GM12801 (cell line): ENCODE data around the gene PDAP1.

Experiments
- TF ChIP-seq, protein P1 (sequence below): IDR thresholded peaks from one replicate; pipeline ENCODE4 v1.5.1; 2011; ENCODE audit warnings: control low read depth; ENCODE audit not compliant: insufficient read length; ENCODE audit errors: extremely low read depth

PDAP1 gene

GRCh38 chr7:99392659-99393354, 15.6 kb downstream of the PDAP1 start:
- TF ChIP-seq, protein P1, sequence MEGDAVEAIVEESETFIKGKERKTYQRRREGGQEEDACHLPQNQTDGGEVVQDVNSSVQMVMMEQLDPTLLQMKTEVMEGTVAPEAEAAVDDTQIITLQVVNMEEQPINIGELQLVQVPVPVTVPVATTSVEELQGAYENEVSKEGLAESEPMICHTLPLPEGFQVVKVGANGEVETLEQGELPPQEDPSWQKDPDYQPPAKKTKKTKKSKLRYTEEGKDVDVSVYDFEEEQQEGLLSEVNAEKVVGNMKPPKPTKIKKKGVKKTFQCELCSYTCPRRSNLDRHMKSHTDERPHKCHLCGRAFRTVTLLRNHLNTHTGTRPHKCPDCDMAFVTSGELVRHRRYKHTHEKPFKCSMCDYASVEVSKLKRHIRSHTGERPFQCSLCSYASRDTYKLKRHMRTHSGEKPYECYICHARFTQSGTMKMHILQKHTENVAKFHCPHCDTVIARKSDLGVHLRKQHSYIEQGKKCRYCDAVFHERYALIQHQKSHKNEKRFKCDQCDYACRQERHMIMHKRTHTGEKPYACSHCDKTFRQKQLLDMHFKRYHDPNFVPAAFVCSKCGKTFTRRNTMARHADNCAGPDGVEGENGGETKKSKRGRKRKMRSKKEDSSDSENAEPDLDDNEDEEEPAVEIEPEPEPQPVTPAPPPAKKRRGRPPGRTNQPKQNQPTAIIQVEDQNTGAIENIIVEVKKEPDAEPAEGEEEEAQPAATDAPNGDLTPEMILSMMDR, result no peak

DNA sequence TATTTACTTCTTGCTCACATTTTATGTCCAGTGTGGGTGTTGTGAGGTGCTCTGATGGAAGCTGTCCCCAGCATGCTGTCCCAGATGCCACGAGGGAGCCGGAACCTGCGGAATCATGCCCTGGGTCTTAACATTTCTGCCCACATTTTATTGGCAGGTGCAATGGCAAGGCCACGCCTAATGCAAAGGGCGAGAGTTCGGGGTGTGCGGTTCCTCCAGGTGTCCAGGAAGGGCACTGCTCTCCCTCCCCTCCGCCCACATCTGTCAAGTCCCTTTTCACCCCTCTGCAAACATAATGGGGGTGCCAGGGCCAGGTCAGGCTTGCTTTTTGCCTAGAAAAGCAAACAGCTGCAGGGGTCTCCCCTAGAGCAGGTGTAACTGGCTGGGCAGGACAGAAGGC, 16.4 kb downstream of the PDAP1 start:
- TF ChIP-seq, protein P1, result no peak

DNA sequence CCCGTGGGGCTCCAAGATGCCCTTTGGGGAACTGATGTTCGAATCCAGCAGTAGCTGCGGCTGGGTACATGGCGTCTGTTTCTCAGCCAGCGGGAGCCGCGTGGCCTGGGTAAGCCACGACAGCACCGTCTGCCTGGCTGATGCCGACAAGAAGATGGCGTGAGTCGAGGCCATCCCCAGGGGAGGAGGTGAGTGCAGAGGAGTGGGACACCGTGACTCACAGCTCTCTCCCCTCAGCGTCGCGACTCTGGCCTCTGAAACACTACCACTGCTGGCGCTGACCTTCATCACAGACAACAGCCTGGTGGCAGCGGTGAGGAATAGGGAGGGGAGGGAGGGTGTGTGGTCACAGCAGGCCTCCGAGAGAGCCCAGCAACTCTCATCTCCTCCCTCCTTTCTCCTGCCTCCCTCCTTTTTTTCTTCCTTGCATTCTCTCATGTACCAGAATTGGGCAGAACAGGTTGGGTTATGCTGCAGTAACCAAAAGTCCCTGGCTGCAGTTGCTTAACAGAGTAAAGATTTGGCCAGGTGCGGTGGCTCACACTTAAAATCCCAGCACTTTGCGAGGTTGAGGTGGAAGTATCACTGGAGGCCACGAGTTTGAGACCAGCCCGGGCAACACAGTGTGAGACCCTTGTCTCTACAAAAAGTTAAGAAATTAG, 17.3 kb downstream of the PDAP1 start:
- TF ChIP-seq, protein P1, result no peak

DNA sequence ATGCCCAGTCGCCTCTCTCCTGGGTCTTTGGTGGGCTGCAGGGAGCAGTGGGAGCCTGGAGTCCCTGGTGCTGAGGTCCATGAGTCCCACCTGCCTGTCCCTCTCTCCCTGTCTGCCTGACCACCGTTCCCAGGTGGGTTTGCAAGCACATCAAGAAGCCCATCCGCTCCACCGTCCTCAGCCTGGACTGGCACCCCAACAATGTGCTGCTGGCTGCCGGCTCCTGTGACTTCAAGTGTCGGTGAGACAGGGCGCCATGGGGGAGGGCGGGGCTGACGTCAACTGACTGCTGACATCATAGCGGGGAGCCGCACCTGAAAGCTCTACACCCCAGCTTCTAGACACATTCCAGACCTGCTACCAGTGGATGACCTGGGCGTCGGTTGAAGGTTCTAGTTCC, 18.6 kb downstream of the PDAP1 start:
- TF ChIP-seq, protein P1, result no peak

DNA sequence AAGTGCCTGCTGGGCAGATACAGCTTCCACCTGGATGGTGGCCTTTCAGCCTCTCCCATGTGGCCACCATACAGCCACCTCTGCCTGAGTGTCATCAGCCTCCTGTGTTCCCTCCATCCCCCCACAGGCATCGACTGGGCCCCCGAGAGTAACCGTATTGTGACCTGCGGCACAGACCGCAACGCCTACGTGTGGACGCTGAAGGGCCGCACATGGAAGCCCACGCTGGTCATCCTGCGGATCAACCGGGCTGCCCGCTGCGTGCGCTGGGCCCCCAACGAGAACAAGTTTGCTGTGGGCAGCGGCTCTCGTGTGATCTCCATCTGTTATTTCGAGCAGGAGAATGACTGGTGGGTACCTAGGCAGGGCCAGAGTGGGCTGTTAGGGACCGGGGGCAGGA, 20.5 kb downstream of the PDAP1 start:
- TF ChIP-seq, protein P1, result no peak

DNA sequence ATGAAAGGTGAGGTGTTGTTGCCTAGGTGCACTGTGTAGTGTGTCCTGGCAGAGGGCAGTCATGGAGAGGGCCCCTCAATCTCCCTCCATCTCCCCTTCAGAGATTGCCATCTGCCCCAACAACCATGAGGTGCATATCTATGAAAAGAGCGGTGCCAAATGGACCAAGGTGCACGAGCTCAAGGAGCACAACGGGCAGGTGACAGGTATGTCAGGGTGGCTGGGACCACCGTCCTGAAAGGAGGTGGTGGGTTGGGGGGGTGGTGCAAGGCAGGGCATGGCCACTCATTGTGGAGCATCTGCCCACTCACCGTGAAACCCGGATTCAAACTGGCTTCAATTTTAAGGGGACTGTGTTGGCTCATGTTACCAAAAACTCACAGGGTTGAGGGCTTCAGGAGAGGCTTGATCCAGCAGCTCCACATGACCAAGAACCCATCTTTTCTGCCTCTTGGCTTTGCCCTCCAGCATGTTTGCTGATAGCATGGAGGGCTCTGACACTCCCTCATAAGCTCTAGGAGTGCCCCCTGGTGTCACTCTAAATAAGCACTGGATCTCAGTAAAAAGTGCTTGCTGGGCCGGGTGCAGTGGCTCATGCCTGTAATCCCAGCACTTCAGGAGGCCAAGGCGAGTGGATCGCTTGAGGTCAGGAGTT, 21.7 kb downstream of the PDAP1 start:
- TF ChIP-seq, protein P1, result no peak

GRCh38 chr7:99385564-99385963, 22.8 kb downstream of the PDAP1 start:
- TF ChIP-seq, protein P1, result no peak
